ENCODE data around the gene CKAP5.

- no peak for TF ChIP-seq CTCF (IDR thresholded peaks at IDR 0.05; ENCODE audit: low read depth, low read length, poor library complexity, severe bottlenecking)
- TF ChIP-seq EZH2phosphoT487 (IDR thresholded peaks at IDR 0.05; ENCODE audit: borderline replicate concordance, low read length) = no peak
Observed at GRCh38 chr11:46701078-46701654, 144.9 kb downstream of the CKAP5 start.

All from DOHH2 (cell line).